Epidermal melanocyte (primary cell): ENCODE data around the gene TMCO6.
A peak's percentile ranks its signal among the peaks of the same experiment; 100 is the strongest.

Source experiments
- DNase-seq: peaks from one replicate; pipeline ENCODE4 v3.0.0; 2011; ENCODE audit warnings: low spot score; ENCODE audit not compliant: insufficient read length

Gene TMCO6

GRCh38 chr5:140672455-140673186 lies 33.4 kb downstream of the TMCO6 start:
- DNase-seq: no peak

GRCh38 chr5:140673187-140673976 lies 34.1 kb downstream of the TMCO6 start, which contains the start of gene DND1:
TSS of gene DND1 (minus strand) at chr5:140673576. CDS start at chr5:140673542, 34 bp downstream.
- DNase-seq: no peak

- no peak for DNase-seq
These were observed 35.0 kb downstream of the TMCO6 start for GRCh38 chr5:140674211-140674610.

GRCh38 chr5:140674629-140675028 lies 35.4 kb downstream of the TMCO6 start:
- no peak for DNase-seq

GRCh38 chr5:140677947-140678346 lies 38.7 kb downstream of the TMCO6 start:
- no peak for DNase-seq

GRCh38 chr5:140678993-140679392 lies 39.7 kb downstream of the TMCO6 start:
- no peak for DNase-seq

- DNase-seq: no peak
These were observed 51.2 kb downstream of the TMCO6 start for GRCh38 chr5:140690376-140690932.

- DNase-seq: peak; percentile 93
These were observed 52.0 kb downstream of the TMCO6 start, which contains the start of the genes HARS1 and HARS2 for GRCh38 chr5:140690941-140691924. TSS of gene HARS1 (minus strand) at chr5:140691370. CDS start at chr5:140691304, 66 bp downstream. TSS of gene HARS2 (plus strand) at chr5:140691455. CDS start at chr5:140691649, 194 bp downstream.

GRCh38 chr5:140694276-140694675 lies 55.0 kb downstream of the TMCO6 start:
- no peak for DNase-seq
